GM19463 (cell line): Measurements from ENCODE around the gene CNOT8.
"Not testable (repeated sequence)": the region's sequence is repeated elsewhere in the genome, so short reads cannot be mapped to it uniquely, and the experiment has no call there.

ENCODE experiments used
- ATAC-seq: cut with Tn5 transposase; IDR thresholded peaks from one replicate; pipeline ENCODE4 v1.9.1; 2021; ENCODE audit warnings: mild to moderate bottlenecking, moderate library complexity; ENCODE audit not compliant: unreplicated experiment

Gene CNOT8

DNA sequence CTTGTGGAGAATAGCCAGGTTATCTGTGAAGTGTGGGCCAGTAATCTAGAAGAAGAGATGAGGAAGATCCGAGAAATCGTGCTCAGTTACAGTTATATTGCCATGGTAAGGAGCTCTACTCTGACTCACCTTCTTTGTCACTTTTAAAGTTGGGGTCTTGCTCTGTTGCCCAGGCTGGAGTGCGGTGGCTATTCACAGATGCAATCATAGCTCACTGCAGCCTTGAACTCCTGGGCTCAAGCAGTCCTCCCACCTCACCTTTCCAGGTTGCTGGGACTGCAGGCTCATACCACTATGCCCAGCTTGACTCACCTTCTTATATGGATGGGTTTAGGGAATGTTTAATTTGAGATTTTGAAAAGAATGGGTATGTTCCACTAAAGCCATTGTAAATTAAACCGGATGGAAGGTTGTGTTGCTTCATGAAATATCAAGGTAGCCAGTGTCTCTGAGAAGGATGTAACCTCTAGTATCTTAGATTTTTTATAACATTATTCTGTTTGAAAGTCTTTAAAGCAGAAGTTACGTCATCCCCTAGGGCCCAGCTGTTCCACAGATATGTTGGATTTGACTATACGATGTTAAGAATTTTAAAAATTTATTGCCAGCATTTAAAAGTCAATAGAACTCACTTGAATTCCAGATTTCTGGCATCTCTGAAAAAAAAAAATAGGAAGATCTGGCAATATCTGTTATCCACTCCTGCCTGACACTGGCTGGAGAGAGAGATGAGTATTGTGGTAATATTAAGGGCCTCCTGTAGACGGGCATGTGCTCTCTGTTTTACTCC lies 5.1 kb downstream of the CNOT8 start:
- ATAC-seq, result no peak

DNA sequence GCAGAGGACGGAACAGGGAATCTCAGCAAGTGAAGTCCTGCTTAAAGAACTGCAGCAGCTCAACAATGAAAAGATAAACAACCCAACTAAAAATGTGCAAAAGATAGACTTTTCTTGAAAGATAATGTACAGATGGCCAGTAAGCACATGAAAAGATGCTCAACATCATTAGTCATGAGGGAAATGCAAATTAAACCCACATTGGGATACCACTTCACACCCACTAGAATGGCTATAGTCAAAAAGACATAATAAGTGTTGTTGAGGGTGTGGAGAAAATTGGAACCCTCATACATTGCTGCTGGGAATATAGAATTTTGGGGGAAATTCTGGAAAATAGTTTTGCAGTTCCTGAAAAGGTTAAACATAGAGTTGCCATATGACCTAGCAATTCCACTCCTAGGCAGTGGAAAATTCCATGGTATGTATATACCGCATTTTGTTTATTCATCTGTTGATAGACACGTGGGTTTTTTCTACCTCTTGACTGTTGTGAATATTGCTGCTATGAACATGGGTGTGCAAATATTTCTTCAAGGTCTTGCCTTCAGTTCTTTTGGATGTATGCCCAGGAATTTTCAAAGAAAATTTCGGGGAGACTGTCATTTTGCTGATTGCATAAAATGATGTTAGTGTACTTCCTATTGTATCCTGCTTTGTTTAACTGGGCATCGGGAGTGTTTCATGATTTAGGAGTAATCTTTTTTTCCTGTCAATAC lies 7.2 kb downstream of the CNOT8 start:
- ATAC-seq, result no peak

DNA sequence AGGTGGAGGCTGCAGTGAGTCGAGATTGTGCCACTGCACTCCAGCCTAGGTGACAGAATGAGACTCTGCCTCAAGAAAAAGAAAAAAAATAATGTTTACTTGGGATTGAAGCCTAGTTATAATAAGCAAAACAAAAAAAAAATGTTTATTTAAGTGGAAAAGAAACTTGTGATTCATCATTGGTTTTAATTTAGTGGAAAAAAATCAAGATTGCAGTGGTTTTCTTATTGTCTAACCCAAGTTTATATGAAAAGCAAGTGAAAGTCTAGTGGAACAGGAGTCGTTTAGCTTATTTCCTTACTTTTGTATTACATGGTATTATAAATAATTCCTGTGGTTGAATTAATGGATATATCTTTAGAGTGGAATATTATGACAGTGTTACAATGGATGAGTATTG lies 8.4 kb downstream of the CNOT8 start:
- ATAC-seq, result no peak

DNA sequence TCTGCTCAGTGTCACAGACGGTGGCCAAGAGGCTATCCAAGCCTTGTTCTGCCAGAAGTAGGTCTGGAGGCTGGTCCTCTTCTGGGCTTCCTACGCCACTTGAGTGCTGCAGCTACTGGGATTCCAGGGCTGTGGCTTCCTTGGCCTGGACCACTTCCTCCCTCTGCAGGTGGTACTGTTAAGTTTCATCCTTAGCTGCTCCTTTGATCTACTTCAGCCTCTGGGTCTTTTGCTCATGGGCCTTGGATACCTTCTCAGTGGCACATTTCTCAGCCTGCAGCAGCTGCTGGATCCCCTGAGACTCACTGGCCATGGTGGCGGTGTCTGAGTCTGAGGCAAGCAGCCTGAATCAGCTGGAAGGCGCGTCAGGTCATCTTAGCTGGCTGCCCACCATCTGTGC lies 10.3 kb downstream of the CNOT8 start:
- ATAC-seq, result no peak

DNA sequence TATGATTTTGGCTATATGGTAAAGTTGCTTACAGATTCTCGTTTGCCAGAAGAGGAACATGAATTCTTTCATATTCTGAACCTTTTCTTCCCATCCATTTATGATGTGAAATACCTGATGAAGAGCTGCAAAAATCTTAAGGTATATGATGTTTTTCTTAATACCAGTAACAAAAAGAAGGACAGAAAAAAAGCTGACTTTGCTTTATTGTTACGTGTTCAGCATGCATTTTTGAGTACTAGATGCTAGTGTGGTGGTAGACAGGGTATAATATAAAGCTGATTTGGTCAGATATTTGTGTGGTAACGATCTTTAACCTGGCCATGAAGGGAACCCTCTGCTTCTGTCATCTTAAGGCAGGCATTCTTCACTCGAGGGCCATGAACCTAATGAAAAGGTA lies 13.3 kb downstream of the CNOT8 start:
- ATAC-seq, result no peak

DNA sequence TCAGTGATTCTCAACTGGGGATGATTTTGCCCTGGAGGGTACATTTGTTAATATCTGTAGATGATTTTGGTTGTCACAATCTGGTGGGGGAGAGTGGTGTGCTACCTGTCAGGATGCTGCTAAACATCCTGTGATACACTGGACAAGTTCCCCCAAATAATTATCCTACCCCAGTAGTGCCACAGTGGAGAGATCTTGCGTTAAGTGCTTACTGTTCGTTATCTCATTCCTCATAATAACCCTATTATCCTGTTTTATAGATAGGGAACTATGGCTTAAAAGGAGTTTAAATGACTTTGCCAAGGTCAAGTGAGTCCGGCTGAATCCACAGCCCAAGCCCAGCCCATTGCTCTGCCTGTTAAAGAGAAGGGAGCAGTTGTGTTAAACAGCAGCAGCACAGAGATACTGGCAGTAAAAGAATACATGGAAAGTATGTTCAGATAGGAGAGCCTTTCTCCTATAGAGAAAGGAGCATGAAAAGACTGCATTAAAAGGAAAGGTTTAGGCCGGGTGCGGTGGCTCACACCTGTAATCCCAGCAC lies 15.4 kb downstream of the CNOT8 start:
- ATAC-seq, result no peak

DNA sequence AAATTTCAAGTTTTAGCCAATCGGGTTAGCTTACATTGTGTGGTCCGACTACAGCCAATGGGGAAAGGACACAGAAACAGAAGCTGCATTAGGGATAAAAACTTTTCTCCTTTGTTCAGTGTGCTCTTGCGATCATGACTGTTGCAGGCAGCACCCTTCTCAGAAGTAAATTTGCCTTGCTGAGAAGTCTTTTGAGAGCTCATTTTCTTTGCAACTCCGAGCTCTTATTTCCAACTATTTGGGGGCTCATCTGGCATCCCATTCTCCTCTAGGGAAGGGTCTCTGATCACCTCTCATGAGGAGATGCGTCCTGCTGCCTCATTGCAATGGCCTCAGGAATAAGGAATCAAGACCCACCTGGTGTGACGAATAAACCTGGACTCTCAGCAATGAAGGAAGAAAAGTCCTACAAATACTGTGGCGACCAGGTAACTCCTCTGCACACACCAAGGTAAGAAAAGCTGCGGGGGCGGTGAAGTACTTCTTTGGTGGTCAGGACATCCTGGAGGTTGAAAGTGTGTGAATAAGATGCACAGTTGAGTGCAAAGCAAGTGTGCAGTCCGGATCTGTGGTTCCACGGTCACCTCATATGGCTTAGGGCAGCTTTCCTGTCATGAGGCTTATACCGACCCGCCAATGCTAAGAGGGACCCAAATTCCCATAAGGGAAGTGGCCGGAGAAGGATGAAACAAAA lies 20.4 kb downstream of the CNOT8 start:
- ATAC-seq, result no peak

DNA sequence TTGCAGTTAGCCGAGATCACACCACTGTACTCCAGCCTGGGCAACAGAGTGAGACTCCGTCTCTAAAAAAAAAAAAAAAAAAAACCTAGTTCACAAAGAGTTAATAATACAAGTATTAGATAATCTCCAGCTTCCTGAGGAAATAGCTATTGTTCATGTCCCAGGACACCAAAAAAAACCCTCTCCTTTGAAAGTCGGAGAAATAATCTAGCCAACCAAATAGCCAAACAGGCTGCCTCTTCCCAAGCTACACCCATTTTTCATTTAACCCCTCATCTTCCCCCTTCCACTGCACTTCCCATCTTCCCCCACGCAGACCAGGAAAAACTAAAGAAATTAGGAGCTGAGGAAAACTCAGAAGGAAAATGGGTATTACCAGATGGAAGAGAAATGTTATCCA lies 23.6 kb downstream of the CNOT8 start:
- ATAC-seq, result no peak

DNA sequence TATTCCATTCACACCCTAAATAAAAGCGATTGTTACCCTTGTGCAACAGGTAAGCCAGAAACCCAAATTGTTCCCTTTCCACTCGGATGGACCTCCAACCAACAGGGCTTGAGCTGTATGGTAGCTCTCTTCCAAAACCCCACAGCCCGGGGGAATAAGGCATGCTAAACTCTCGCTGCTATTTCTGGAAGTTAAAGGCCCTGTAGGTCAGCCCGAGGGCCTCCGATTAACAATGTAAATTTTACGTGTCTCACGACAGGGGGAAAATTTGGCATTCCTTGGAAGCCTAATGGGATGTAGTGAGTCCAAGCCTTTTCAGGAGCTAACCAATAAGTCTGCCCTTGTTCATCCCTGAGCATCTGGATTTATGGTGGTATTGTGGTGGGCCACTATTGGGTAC lies 26.0 kb downstream of the CNOT8 start:
- no peak for ATAC-seq

DNA sequence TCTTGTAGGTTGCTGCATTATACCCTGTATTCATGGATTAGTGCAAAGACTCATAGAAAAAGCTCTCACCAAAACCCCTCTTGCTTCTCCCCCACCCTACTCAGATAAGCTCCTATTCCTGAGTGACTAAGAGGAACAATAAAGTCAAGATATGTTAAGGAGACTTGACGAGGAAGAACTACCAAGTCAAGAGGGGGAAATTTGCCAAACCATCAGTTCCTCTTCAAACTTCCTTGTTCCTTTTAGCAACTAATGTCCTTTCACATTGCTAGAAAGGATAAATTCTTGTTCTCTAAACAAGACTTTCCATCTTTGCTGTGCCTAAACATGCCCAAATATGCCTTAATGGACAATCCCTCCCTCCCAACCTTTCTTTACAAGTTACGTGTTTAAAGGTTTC lies 27.0 kb downstream of the CNOT8 start:
- ATAC-seq, result no peak

DNA sequence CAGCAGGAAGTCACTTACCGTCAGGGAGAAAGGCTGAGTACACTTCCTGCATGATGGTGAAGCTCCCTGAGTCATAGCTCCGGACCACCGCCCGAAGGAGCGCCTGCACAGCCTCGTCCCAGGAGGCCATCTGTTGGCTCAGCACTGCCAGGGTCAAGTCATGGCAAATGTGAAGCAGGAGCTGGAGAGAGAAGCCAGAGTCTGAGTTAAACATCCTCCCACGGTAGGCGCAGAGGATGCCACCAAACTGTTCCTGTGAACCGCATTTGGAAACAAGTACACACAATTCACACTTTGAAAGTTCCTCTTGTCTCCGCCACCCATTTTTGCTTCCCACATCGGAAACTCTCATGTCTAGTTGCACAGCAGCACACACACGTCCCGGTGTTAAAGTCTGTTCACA lies 33.9 kb downstream of the CNOT8 start:
- ATAC-seq, result no peak

DNA sequence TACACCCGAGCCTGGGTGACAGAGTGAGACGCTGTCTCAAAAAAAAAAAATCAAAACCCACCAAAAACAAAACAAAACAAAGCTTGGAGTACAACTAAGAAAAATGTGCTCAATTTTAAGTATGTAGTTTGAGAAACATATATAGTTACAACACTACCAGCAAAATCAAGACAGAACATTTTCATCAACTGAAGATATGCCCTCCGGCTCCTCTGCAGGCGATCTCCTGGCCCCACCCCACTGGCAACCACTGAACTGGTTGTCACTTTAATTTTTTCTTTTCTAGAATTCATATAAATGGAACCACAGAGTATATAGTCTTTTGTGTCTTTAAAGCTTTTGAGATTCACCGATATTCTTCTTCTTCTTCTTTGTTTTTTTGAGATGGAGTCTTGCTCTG lies 35.0 kb downstream of the CNOT8 start:
- no peak for ATAC-seq

DNA sequence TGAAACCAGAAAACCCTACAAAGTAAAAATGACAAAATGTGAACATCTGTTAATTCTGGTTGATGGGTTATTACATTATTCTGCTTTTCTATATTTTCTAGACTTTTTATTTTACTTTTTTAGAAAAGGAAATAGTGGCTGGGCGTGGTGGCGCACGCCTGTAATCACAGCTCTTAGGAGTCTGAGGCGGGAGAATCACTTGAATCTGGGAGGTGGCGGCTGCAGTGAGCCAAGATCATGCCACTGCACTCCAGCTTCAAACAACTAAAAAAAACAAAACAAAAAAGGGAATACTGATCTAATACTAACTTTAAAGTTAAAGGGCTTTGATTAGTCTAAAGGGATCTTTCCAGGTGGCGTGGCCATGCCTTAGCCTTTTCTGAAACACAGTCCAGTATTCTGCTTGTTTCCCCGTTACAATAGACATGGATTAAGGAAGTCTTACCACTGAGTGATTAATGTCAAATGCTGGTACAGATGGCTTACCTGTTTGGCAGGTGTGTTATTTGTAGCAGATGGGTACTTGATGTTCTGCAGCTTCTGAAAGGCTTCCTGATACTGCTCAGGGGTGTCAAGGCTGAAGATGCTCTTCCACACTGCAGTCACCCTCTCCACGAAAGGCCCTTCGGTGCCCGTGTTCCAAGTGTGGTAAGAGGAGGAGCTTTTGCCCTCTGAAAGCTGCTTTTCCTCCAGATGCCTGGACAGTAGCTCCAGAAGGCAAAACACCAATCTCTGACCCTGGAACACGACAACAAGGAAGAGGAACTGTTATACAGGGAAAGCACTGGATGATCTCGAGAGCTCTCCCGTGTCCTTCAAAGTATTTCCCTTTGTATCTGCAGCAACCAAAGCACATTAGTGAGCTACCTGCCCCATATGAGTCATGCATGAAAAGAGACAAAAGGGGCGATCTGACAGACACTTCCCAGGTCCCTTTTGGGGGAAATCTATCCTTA lies 37.5 kb downstream of the CNOT8 start:
- no peak for ATAC-seq

DNA sequence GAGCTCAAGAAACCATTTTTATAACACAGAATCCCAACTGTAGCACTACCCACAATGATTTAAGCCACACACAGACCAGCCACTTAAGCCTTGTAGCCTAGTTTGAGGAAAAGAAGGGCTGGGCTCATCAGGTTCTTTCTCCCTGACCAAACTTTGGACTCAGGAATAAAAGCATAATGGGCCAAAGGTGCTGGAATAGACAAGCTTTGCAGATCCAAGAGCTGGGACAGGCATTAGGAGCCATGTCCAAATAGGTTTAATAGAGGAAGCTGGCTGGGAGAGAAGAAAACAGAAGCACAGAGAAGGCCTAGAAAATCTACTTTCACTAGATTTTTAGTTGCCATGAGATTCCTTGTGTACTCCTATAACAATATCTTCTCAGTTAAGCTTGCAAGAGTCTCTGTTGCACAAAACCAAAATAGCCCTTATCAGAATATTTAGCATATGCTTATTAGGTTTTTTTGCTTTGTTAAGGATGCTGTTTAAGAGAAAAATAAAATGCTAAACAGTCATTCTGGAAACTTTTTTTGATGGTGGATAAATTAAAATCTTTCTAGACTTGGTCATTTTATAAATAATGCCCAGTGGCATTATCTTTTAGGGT lies 38.2 kb downstream of the CNOT8 start:
- ATAC-seq, result no peak

DNA sequence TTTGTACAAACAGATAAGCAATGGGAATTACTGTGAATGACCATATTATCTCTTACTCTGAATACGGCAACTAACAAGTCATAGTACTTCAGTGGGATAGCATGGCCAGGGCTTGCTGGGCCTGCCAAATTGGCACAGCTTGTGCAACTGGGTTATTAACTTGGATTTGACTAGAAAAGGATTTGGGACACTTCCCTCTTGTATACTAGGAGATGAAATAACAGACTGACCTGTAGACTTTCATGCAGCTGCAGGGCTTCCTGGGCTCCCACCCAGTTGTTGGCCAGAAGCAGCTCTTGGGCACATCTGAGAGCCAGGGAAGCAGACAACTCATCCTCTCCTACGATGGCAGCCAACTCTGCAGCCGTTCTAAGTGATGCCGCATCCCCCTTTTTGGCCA lies 39.8 kb downstream of the CNOT8 start:
- no peak for ATAC-seq

DNA sequence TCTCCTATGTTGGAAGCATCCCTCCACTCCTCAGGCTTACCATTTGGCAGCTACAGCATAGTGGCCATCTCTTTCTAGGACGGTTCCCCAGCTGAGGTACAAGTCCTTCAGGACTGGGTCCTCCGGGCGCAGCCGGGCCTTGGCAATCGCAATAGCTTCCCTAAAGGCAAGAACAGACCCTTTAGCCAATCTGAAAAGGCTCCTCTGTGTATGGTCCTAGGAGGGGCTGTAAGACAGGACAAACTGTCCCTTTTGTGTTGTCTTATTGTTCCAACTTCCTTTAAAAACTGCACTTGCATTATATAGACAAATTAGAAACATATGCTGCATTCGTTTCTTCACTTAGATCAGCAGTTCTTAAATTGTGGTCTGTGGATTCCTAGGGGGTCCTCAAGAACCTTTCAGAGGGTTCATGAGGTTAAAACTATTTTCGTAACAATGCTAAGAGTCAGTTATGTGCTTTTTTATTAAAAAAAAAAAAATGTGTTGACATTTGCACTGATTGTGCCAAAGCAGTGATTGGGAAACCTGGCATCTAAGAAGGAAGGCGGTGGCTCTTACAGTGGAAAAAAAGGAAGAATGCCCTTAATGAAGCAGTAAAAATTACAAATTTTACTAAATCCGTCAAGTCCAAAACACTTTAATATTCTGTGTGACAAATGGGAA lies 40.9 kb downstream of the CNOT8 start:
- ATAC-seq, result no peak

DNA sequence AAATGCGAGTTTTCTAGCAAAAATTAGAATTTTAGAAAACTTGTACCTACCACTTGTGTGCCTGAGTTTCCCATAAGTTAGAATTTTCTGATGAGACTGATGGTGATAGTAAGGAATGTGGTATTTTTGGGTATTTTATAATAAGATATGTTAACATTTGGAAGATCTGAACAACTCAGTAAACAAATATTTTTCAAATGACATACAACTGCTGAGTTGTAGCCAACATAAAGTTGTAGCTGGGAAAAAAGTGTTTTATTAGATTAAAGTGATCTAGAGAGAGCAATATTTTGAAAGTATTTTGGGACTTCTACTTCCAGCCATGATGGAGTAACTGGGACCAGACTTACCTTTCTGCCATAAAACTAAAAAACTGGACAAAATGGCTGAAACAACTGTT lies 41.6 kb downstream of the CNOT8 start:
- ATAC-seq, result no peak

DNA sequence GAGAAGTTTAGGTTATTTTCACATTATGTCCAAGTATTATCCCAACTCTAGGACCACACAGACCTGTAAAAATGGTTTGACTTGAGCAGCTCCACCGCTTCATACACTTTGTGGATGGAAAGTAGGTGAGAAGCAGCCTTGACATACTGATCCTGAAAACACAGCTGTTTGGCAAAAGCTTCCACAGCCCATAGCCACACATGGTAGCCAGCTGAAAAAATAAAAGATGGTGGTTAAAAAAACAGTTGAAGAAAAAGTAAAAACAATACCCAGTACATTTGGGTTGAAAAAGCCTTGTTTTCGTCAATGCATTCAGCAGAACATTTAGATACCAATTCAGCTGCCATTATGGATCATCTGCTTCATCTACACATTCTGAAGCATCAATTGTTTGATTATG lies 42.8 kb downstream of the CNOT8 start:
- ATAC-seq, result no peak

DNA sequence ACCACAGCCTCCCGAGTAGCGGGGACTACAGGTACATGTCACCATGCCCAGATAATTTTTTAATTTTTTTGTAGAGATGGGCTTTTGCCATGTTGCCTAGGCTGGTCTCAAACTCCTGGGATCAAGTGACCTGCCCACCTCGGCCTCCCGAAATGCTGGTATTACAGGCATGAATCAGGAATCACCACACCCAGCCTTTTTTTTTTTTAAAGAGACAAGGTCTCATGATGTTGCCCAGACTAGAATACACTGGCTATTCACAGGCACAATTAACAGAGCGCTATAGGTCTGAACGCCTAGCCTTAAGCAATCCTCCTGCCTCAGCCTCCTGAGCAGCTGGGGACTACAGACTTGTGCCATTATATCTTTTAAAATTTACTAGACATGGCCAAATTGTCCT lies 43.5 kb downstream of the CNOT8 start:
- no peak for ATAC-seq

DNA sequence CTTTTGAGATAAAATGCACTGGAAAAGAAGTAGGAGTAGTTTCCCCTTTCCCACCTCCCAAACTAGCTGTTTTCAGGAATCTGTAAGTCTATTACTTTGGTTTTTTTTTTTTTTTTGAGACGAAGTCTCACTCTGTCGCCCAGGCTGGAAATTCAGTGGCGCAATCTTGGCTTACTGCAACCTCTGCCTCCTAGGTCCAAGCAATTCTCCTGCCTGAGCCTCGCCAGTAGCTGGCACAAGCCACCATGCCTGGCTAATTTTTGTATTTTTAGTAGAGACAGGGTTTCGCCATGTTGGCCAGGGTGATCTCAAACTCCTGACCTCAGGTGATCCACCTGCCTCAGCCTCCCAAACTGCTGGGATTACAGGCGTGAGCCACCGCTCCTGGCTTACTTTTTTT lies 47.2 kb downstream of the CNOT8 start:
- not testable (repeated sequence) for ATAC-seq
